Sigmoid colon (tissue), 4 donors: ENCODE measurements around the gene NDUFS8.

Experiments
- CTCF ChIP-seq, 4 experiments: fragments of 450-650 bp in 3 of 4; fragments of 200-600 bp in 1 of 4; IDR thresholded peaks; one replicate each; pipeline ENCODE4 v1.5.1; 2016 to 2019; ENCODE audit warnings: antibody characterized with exemption in 4 of 4, mild to moderate bottlenecking in 3 of 4, moderate library complexity in 2 of 4
- POLR2AphosphoS5 ChIP-seq, 4 donors: sonication (generic); formaldehyde crosslinking; IDR thresholded peaks; one replicate each; pipeline ENCODE4 v1.6.1; 2017; ENCODE audit warnings: antibody characterized with exemption in 4 of 4

GRCh38 chr11:68067991-68068390, 37.5 kb downstream of the NDUFS8 start:
- TF ChIP-seq CTCF (IDR thresholded peaks at IDR 0.05) = no peak
- no peak for TF ChIP-seq POLR2AphosphoS5 (IDR thresholded peaks at IDR 0.05)
